ENCODE measurements around the gene ISLR.

ISLR gene

GRCh38 chr15:74216949-74217348 is 43.4 kb downstream of the ISLR start:
- DNase-seq = no peak

- no peak for DNase-seq
Observed at GRCh38 chr15:74217907-74218885, 44.7 kb downstream of the ISLR start.

GRCh38 chr15:74220475-74221248 is 47.2 kb downstream of the ISLR start:
- no peak for DNase-seq

- no peak for DNase-seq
Observed at GRCh38 chr15:74221399-74222239, 48.1 kb downstream of the ISLR start.

- DNase-seq = no peak
Observed at GRCh38 chr15:74222240-74223119, 49.0 kb downstream of the ISLR start.

- no peak for DNase-seq
Observed at GRCh38 chr15:74225928-74226327, 52.4 kb downstream of the ISLR start.

Measured in effector CD4-positive, alpha-beta T cell (primary cell).